Tibial nerve (tissue), 4 donors: ENCODE measurements around the gene OR6Y1.

ENCODE experiments used
- CTCF ChIP-seq, 5 experiments: fragments of 200-600 bp in 3 of 5; fragments of 450-650 bp in 2 of 5; sonication (generic) in 3 of 5; IDR thresholded peaks; one replicate each; pipeline ENCODE4 v1.5.1; 2016 to 2019; ENCODE audit warnings: antibody characterized with exemption in 5 of 5, mild to moderate bottlenecking in 3 of 5, moderate library complexity in 2 of 5
- EP300 ChIP-seq, 2 donors: sonication (generic); formaldehyde crosslinking; IDR thresholded peaks; one replicate each; pipeline ENCODE4 v1.6.1; 2017; ENCODE audit warnings: antibody characterized with exemption in 2 of 2, mild to moderate bottlenecking in 1 of 2
- POLR2A ChIP-seq, 2 donors: fragments of 450-650 bp; IDR thresholded peaks; one replicate each; pipeline ENCODE4 v1.6.1; 2017; ENCODE audit warnings: antibody characterized with exemption in 2 of 2, mild to moderate bottlenecking in 2 of 2, moderate library complexity in 2 of 2

GRCh38 chr1:158534496-158534895 lies 19.7 kb downstream of the OR6Y1 start:
- TF ChIP-seq EP300 (IDR thresholded peaks at IDR 0.05) (no peak), CTCF (IDR thresholded peaks at IDR 0.05) (no peak), POLR2A (IDR thresholded peaks at IDR 0.05) (no peak)
